BJ (cell line): Measurements from ENCODE around the gene SUN1. TPM values are rescaled to one million over a fixed set of nuclear protein-coding genes. Genes with fewer than 3 reads are reported as not detected.

Experiments
- CTCF ChIA-PET: fragments of 350-600 bp; formaldehyde crosslinking; extraction: SDS; loops from one replicate; lab custom pipeline; 2021; ENCODE audit warnings: antibody characterized with exemption, inconsistent platforms; lab: Yijun Ruan, JAX
- POLR2A ChIA-PET: fragments of 300-600 bp; sonication (Branson Sonifier 250); formaldehyde crosslinking; extraction: SDS; loops from one replicate; lab custom pipeline; 2021; ENCODE audit warnings: antibody characterized with exemption; lab: Charles Lee
- DNase-seq: peaks from one replicate; pipeline ENCODE4 v3.0.0-alpha.2; 2011; ENCODE audit warnings: low read depth
- H3K27me3 ChIP-seq: 2 replicates; pipeline ENCODE4 v1.6.0; 2011; ENCODE audit warnings: low read length; ENCODE audit not compliant: control insufficient read depth, insufficient read depth
- H3K36me3 ChIP-seq: 2 replicates; pipeline ENCODE4 v1.5.1; 2011; ENCODE audit warnings: low read length; ENCODE audit not compliant: control insufficient read depth, insufficient read depth
- H3K4me3 ChIP-seq: 2 replicates; pipeline ENCODE4 v1.5.1; 2011; ENCODE audit warnings: low read depth, mild to moderate bottlenecking, control low read depth, low read length
- polyA plus RNA-seq: library from polyadenylated mRNA; depleted of rRNA; stranded (reverse); fragments of >200 nt; gene quantifications from 2 replicates; pipeline ENCODE4 v1.2.3, GENCODE V29; 2011
- TF ChIP-seq, protein P1 (sequence below): IDR thresholded peaks from 2 replicates; pipeline ENCODE4 v1.5.1; 2011; ENCODE audit warnings: low read depth, mild to moderate bottlenecking, control low read depth, inconsistent platforms, low read length, moderate library complexity; ENCODE audit not compliant: insufficient read depth

Gene SUN1
- polyA plus RNA-seq, 1 experiment, result 222 TPM

DNA sequence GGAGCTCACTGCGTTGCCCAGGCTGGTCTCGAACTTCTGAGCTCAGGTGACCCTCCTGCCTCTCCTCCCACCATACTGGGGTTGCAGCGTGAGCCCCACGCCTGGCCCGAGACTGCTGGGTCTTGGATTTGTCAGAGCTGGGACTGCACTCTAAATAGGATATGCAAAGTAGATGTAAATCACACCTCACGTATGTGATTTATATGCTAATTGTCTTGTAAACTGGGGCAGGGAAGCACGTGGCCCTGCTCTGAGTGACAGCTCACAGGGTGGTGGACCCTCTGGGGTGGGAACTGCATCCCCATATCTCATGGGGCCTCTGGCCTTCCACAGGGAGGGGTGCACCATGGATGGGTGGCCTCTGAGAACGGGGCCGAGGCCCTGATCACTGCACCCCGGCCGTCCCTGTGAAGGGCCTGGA, 78.2 kb downstream of the SUN1 start:
- no peaks in the 10 kb centered on the region for H3K36me3 ChIP-seq
- no peak for DNase-seq
- TF ChIP-seq, protein P1, sequence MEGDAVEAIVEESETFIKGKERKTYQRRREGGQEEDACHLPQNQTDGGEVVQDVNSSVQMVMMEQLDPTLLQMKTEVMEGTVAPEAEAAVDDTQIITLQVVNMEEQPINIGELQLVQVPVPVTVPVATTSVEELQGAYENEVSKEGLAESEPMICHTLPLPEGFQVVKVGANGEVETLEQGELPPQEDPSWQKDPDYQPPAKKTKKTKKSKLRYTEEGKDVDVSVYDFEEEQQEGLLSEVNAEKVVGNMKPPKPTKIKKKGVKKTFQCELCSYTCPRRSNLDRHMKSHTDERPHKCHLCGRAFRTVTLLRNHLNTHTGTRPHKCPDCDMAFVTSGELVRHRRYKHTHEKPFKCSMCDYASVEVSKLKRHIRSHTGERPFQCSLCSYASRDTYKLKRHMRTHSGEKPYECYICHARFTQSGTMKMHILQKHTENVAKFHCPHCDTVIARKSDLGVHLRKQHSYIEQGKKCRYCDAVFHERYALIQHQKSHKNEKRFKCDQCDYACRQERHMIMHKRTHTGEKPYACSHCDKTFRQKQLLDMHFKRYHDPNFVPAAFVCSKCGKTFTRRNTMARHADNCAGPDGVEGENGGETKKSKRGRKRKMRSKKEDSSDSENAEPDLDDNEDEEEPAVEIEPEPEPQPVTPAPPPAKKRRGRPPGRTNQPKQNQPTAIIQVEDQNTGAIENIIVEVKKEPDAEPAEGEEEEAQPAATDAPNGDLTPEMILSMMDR, result no peak
- H3K4me3 ChIP-seq, result no peak overlapping the region
- ChIA-PET CTCF (interaction anchor here (1.0 to 3.0 kb wide), 6 partner anchors 13 to 273 kb away, joined by 3 to 23 read pairs (median 4); no protein-coding TSS in a partner anchor), POLR2A (no interaction called here)
- no peaks in the 10 kb centered on the region for H3K27me3 ChIP-seq

DNA sequence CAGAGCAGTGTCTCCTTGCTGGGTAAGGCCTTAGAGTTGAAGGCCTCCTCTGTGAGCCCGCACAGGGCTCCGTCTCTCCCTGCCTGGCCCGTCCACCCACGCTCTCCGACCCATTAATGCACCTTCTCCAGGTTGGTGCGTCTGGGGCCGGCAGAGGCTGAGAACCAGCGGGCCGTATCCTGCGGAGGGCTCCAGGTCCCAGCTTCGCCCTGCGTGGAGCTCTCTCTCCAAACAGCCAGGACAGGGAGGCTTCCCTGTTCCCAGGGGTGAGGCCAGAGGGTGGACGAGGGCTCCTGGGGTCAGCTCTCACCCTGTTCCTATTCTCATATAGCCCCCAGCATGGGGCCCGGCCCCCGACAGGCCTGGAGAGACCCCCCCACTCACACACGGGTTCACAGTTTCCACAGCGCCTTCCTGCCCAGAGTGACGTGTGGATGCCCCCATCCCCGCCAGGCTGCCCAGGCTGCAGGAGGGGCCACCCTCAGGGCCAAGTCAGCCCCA, 78.7 kb downstream of the SUN1 start:
- no peak overlapping the region for H3K4me3 ChIP-seq
- ChIA-PET CTCF (interaction anchor here (0.6 to 3.0 kb wide), 6 partner anchors 12 to 272 kb away, joined by 3 to 23 read pairs (median 4); no protein-coding TSS in a partner anchor), POLR2A (no interaction called here)
- TF ChIP-seq, protein P1, result no peak
- H3K27me3 ChIP-seq, result no peaks in the 10 kb centered on the region
- DNase-seq, result no peak
- no peaks in the 10 kb centered on the region for H3K36me3 ChIP-seq

DNA sequence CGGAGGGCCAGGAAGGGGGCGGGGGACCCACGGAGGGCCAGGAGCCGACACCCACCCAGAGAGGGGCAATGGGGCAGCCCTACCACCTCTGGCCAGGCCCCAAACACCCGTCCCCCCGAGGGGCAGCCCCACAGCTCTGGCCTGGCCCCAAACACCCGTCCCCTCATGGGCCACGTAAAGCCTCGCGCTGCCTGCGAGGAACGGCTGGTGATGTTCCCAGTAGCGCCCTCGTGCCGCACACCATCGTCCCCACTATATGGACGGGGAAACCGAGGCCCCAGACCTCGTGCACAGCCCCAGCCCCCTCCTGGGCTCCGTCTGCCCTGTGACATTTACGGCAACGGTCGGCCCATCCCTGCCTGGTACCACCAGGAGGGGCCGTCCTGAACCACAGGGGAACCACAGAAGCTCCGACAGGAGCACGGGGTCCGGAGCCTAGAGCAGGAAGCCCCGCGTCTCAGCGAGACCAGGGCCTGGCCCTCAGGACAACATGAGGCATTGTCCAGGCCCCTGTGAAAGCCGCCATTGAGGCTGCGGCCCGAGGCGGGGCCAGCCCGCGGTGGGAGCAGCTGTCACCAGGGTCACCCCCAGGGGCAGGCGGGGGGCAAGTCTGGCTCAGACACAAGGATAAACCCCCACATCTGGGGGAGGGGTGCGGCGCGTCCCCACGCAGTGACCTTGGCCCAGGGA, 79.7 kb downstream of the SUN1 start:
- ChIA-PET CTCF (no interaction called here), POLR2A (no interaction called here)
- H3K4me3 ChIP-seq, result no peak overlapping the region
- DNase-seq, result no peak
- H3K27me3 ChIP-seq, result no peaks in the 10 kb centered on the region
- H3K36me3 ChIP-seq, result no peaks in the 10 kb centered on the region
- TF ChIP-seq, protein P1, result no peak

DNA sequence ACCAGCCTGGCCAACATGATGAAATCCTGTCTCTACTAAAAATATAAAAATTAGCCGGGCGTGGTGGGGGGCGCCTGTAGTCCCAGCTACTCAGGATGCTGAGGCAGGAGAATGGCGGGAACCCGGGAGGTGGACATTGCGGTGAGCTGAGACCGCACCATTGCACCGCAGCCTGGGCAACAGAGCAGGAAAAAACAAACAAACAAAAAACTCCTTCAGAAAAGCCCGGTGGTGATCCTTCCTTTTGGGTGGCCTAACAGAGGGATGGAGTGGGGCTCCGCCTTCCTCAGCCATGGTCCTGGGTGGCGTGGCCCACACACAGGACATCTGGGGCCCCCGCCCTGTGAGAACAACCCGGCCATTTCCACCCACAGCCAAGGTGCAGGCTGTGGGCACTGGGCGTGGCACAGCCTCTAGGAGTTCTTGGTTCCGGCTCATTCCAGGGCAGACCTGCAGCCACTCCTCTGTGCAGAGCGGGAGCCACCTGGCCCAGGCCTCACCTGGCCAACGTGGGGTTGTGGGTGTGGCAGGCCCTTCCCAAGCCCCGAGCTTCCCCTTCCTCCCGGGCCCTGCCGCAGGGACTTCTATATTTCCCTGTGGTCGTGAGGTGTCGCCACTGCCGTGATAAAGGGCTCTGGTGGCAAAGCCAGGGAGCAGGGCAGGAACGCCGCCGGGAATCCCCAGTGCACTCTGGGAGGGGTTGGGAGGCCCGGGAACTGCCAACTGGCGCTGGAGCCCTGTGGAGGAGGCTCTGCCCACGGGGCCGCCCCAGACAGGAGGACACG, 81.7 kb downstream of the SUN1 start:
- H3K27me3 ChIP-seq, result no peaks in the 10 kb centered on the region
- TF ChIP-seq, protein P1, result no peak
- H3K4me3 ChIP-seq, result no peak overlapping the region
- CTCF ChIA-PET, result interaction anchor here (1.1 kb wide), 1 partner anchor 79 kb away, joined by 3 read pairs; no protein-coding TSS in a partner anchor
- DNase-seq, result no peak
- H3K36me3 ChIP-seq, result no peaks in the 10 kb centered on the region
- POLR2A ChIA-PET, result no interaction called here
